Mesodermal cell (in vitro differentiated cells): ENCODE data around the gene PDLIM5.
"Not testable (repeated sequence)": the region's sequence is repeated elsewhere in the genome, so short reads cannot be mapped to it uniquely, and the experiment has no call there.

ENCODE experiments used
- H3K27ac ChIP-seq: 2 replicates; pipeline ENCODE4 v1.7.0; 2013; ENCODE audit warnings: mild to moderate bottlenecking, low read depth, low read length, moderate library complexity; ENCODE audit not compliant: severe bottlenecking
- H3K36me3 ChIP-seq: 2 replicates; pipeline ENCODE4 v1.7.1; 2013; ENCODE audit warnings: mild to moderate bottlenecking, low read length, moderate library complexity; ENCODE audit not compliant: control insufficient read depth, insufficient read depth
- H3K4me1 ChIP-seq: one replicate; pipeline ENCODE4 v1.7.1; 2013; ENCODE audit warnings: mild to moderate bottlenecking, low read length; ENCODE audit not compliant: insufficient read depth, control insufficient read depth, poor library complexity, severe bottlenecking
- H3K4me3 ChIP-seq: 2 replicates; pipeline ENCODE4 v1.7.0; 2013; ENCODE audit warnings: low read length, control low read depth, mild to moderate bottlenecking; ENCODE audit not compliant: insufficient read depth, poor library complexity, severe bottlenecking; ENCODE audit errors: extremely low read depth
- H3K9me3 ChIP-seq: 2 replicates; pipeline ENCODE4 v1.7.1; 2013; ENCODE audit warnings: mild to moderate bottlenecking, low read length, moderate library complexity; ENCODE audit not compliant: control insufficient read depth
- WGBS, 2 experiments: methylation state at CpG; one replicate each; pipeline ENCODE4 v1.1.5; 2013; ENCODE audit warnings: missing lambda C conversion rate in 2 of 2; ENCODE audit not compliant: insufficient coverage in 2 of 2; 5-methylcytosine and 5-hydroxymethylcytosine counted together

PDLIM5 gene

GRCh38 chr4:94477227-94477626, 25.5 kb downstream of the PDLIM5 start:
- H3K4me1 ChIP-seq, result no peaks in the 10 kb centered on the region
- H3K9me3 ChIP-seq, result no peaks in the 10 kb centered on the region
- no peak overlapping the region for H3K4me3 ChIP-seq
- 28 to 43% methylated on average over 2 of the region's 2 CpGs for WGBS, 2 experiments
- H3K27ac ChIP-seq, result no peak overlapping the region
- H3K36me3 ChIP-seq, result peaks cover 4% of the 10 kb centered on the region

- not testable (repeated sequence) for H3K9me3 ChIP-seq, H3K4me3 ChIP-seq, H3K27ac ChIP-seq, H3K36me3 ChIP-seq, H3K4me1 ChIP-seq
- WGBS, 2 experiments, result 58 to 82% methylated on average over 2 of the region's 3 CpGs
These were observed 27.1 kb downstream of the PDLIM5 start for GRCh38 chr4:94478805-94479204.

- H3K9me3 ChIP-seq, result no peaks in the 10 kb centered on the region
- WGBS, 2 experiments, result 100% methylated on average over 1 of the region's 5 CpGs
- no peak overlapping the region for H3K27ac ChIP-seq
- H3K4me1 ChIP-seq, result no peaks in the 10 kb centered on the region
- no peak overlapping the region for H3K4me3 ChIP-seq
- peaks cover 6% of the 10 kb centered on the region for H3K36me3 ChIP-seq
These were observed 27.8 kb downstream of the PDLIM5 start for GRCh38 chr4:94479358-94480141.

GRCh38 chr4:94480362-94480951, 28.7 kb downstream of the PDLIM5 start:
- WGBS, 2 experiments, result 90 to 100% methylated on average over 1 of the region's 2 CpGs
- H3K9me3 ChIP-seq, result no peaks in the 10 kb centered on the region
- H3K27ac ChIP-seq, result no peak overlapping the region
- H3K36me3 ChIP-seq, result peaks cover 12% of the 10 kb centered on the region
- H3K4me1 ChIP-seq, result no peaks in the 10 kb centered on the region
- H3K4me3 ChIP-seq, result no peak overlapping the region

GRCh38 chr4:94483895-94484294, 32.2 kb downstream of the PDLIM5 start:
- Histone ChIP-seq H3K9me3 (no peaks in the 10 kb centered on the region), H3K4me3 (no peak overlapping the region), H3K36me3 (peaks cover 16% of the 10 kb centered on the region), H3K4me1 (peaks cover 3% of the 10 kb centered on the region), H3K27ac (no peak overlapping the region)
- 90 to 100% methylated on average over 1 to 3 of the region's 4 CpGs for WGBS, 2 experiments

GRCh38 chr4:94484818-94485217, 33.1 kb downstream of the PDLIM5 start:
- 80 to 100% methylated on average over 1 of the region's 2 CpGs for WGBS, 2 experiments
- peaks cover 16% of the 10 kb centered on the region for H3K36me3 ChIP-seq
- H3K27ac ChIP-seq, result no peak overlapping the region
- H3K4me1 ChIP-seq, result peaks cover 6% of the 10 kb centered on the region
- H3K4me3 ChIP-seq, result no peak overlapping the region
- H3K9me3 ChIP-seq, result no peaks in the 10 kb centered on the region

- Histone ChIP-seq H3K9me3 (no peaks in the 10 kb centered on the region), H3K4me3 (no peak overlapping the region), H3K4me1 (peaks cover 6% of the 10 kb centered on the region), H3K36me3 (peaks cover 16% of the 10 kb centered on the region), H3K27ac (no peak overlapping the region)
- WGBS, 2 experiments, result 100% methylated on average over 1 of the region's 2 CpGs; no CpG with 5 or more reads in 1 of the 2 experiments
These were observed 34.6 kb downstream of the PDLIM5 start for GRCh38 chr4:94486372-94486801.

- Histone ChIP-seq H3K36me3 (peaks cover 16% of the 10 kb centered on the region), H3K4me1 (peaks cover 6% of the 10 kb centered on the region), H3K27ac (no peak overlapping the region), H3K4me3 (no peak overlapping the region), H3K9me3 (no peaks in the 10 kb centered on the region)
- WGBS, 2 experiments, result 100% methylated on average over 1 to 2 of the region's 4 CpGs
These were observed 36.9 kb downstream of the PDLIM5 start for GRCh38 chr4:94488670-94489069.

GRCh38 chr4:94489098-94489497, 37.4 kb downstream of the PDLIM5 start:
- 93% methylated on average over 3 of the region's 3 CpGs; no CpG with 5 or more reads in 1 of the 2 experiments for WGBS, 2 experiments

GRCh38 chr4:94490437-94490836, 38.7 kb downstream of the PDLIM5 start:
- no CpG with 5 or more reads among the region's 1 CpG for WGBS, 2 experiments
- Histone ChIP-seq H3K4me1 (peaks cover 6% of the 10 kb centered on the region), H3K9me3 (no peaks in the 10 kb centered on the region), H3K4me3 (no peak overlapping the region), H3K27ac (no peak overlapping the region), H3K36me3 (peaks cover 10% of the 10 kb centered on the region)

More at GRCh38 chr4:94489098-94489497, 37.4 kb downstream of the PDLIM5 start:
- Histone ChIP-seq H3K27ac (no peak overlapping the region), H3K4me3 (no peak overlapping the region), H3K36me3 (peaks cover 17% of the 10 kb centered on the region), H3K4me1 (peaks cover 6% of the 10 kb centered on the region), H3K9me3 (no peaks in the 10 kb centered on the region)

- H3K36me3 ChIP-seq, result peaks cover 12% of the 10 kb centered on the region
- no peak overlapping the region for H3K4me3 ChIP-seq
- WGBS, 2 experiments, result no CpG with 5 or more reads among the region's 2 CpGs
- H3K27ac ChIP-seq, result no peak overlapping the region
- H3K9me3 ChIP-seq, result no peaks in the 10 kb centered on the region
- H3K4me1 ChIP-seq, result peaks cover 6% of the 10 kb centered on the region
These were observed 39.6 kb downstream of the PDLIM5 start for GRCh38 chr4:94491322-94491721.
